Measurements from ENCODE around the gene DYNLRB2. TPM values are rescaled to one million over a fixed set of nuclear protein-coding genes. Genes with fewer than 3 reads are reported as not detected.

Gene DYNLRB2
- total RNA-seq, 1 experiment from 2014 or later = not detected

DNA sequence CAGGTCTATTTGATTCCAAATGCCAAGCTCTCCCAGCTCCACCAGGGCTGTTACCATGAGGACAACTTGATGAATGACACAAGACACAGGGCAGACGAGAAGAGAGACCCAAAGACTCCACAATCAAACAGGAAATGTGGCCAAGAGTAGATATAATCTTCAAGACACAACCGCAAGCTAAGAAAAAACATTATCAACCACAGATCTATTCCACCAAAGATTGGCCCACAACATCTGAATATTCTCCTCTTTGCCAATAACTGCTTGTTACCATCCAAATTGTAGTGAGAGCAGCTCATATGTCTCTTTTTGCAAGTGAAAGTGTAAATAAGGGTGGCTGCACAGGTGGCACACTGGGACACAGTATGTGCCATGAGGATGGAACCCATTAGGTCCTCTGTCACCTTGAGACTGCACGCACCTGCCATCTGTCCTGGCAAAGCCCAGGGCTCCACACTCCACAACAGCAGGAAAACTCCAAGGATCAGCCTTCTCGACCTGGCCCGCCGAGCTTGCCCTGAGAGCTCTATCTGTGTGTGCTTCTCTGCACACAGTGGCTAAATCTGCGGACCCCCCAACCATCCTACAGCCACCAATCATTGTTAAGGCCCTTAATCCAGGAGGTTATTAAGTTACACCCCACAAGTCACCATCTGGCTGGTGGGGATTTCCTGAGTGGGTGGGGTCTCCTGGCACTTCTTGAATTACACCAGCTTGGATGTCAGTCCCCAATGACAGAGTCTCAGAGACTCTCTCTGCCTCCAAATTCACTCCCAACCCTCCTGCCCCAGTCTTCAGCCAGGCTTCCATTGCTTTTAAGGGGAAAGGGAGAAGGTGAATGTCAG lies 50.5 kb downstream of the DYNLRB2 start:
- intact Hi-C loops (cut with micrococcal nuclease) = no loop called here
- Mint-ChIP-seq H3K4me3 (ENCODE audit: unreplicated experiment) (no peak overlapping the region), H3K27me3 (ENCODE audit: insufficient read depth, unreplicated experiment) (no peaks in the 10 kb centered on the region), H3K9me3 (ENCODE audit: unreplicated experiment) (peaks cover 6% of the 10 kb centered on the region), H3K27ac (ENCODE audit: low read depth, unreplicated experiment) (no peak overlapping the region), H3K4me1 (ENCODE audit: insufficient read depth, unreplicated experiment) (no peaks in the 10 kb centered on the region), H3K36me3 (ENCODE audit: insufficient read depth, unreplicated experiment) (no peaks in the 10 kb centered on the region)
- no TSS peak for BruUV-seq (replicated peaks)
- DNase-seq (ENCODE audit: unreplicated experiment) = no peak
- ChIA-PET CTCF (no interaction called here), POLR2A (no interaction called here)
- TF ChIP-seq, protein P1, sequence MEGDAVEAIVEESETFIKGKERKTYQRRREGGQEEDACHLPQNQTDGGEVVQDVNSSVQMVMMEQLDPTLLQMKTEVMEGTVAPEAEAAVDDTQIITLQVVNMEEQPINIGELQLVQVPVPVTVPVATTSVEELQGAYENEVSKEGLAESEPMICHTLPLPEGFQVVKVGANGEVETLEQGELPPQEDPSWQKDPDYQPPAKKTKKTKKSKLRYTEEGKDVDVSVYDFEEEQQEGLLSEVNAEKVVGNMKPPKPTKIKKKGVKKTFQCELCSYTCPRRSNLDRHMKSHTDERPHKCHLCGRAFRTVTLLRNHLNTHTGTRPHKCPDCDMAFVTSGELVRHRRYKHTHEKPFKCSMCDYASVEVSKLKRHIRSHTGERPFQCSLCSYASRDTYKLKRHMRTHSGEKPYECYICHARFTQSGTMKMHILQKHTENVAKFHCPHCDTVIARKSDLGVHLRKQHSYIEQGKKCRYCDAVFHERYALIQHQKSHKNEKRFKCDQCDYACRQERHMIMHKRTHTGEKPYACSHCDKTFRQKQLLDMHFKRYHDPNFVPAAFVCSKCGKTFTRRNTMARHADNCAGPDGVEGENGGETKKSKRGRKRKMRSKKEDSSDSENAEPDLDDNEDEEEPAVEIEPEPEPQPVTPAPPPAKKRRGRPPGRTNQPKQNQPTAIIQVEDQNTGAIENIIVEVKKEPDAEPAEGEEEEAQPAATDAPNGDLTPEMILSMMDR (IDR thresholded peaks at IDR 0.05; ENCODE audit: unreplicated experiment) = no peak

- POLR2A ChIA-PET = no interaction called here
- H3K36me3 Mint-ChIP-seq (ENCODE audit: insufficient read depth, unreplicated experiment) = no peaks in the 10 kb centered on the region
- intact Hi-C loops (cut with micrococcal nuclease) = no loop called here
- H3K27ac Mint-ChIP-seq (ENCODE audit: low read depth, unreplicated experiment) = no peak overlapping the region
- peak; percentile 4 for DNase-seq (ENCODE audit: unreplicated experiment)
- TF ChIP-seq, protein P1 (IDR thresholded peaks at IDR 0.05; ENCODE audit: unreplicated experiment) = no peak
- H3K4me1 Mint-ChIP-seq (ENCODE audit: insufficient read depth, unreplicated experiment) = no peaks in the 10 kb centered on the region
- no peaks in the 10 kb centered on the region for H3K27me3 Mint-ChIP-seq (ENCODE audit: insufficient read depth, unreplicated experiment)
- CTCF ChIA-PET = no interaction called here
- no peak overlapping the region for H3K4me3 Mint-ChIP-seq (ENCODE audit: unreplicated experiment)
- BruUV-seq (replicated peaks) = no TSS peak
- peaks cover 15% of the 10 kb centered on the region for H3K9me3 Mint-ChIP-seq (ENCODE audit: unreplicated experiment)
Observed at GRCh38 chr16:80592273-80592672, 51.5 kb downstream of the DYNLRB2 start.

- intact Hi-C loops (cut with micrococcal nuclease) = no loop called here
- no peaks in the 10 kb centered on the region for H3K36me3 Mint-ChIP-seq (ENCODE audit: insufficient read depth, unreplicated experiment)
- H3K27me3 Mint-ChIP-seq (ENCODE audit: insufficient read depth, unreplicated experiment) = no peaks in the 10 kb centered on the region
- TF ChIP-seq, protein P1 (IDR thresholded peaks at IDR 0.05; ENCODE audit: unreplicated experiment) = no peak
- peaks cover 15% of the 10 kb centered on the region for H3K9me3 Mint-ChIP-seq (ENCODE audit: unreplicated experiment)
- no TSS peak for BruUV-seq (replicated peaks)
- H3K4me3 Mint-ChIP-seq (ENCODE audit: unreplicated experiment) = no peak overlapping the region
- no peak overlapping the region for H3K27ac Mint-ChIP-seq (ENCODE audit: low read depth, unreplicated experiment)
- no peaks in the 10 kb centered on the region for H3K4me1 Mint-ChIP-seq (ENCODE audit: insufficient read depth, unreplicated experiment)
- POLR2A ChIA-PET = no interaction called here
- CTCF ChIA-PET = no interaction called here
- DNase-seq (ENCODE audit: unreplicated experiment) = no peak
Observed at GRCh38 chr16:80594756-80595155, 54.0 kb downstream of the DYNLRB2 start.

GRCh38 chr16:80596507-80597207 lies 55.9 kb downstream of the DYNLRB2 start:
- Mint-ChIP-seq H3K9me3 (ENCODE audit: unreplicated experiment) (peaks cover 15% of the 10 kb centered on the region), H3K27ac (ENCODE audit: low read depth, unreplicated experiment) (no peak overlapping the region), H3K4me1 (ENCODE audit: insufficient read depth, unreplicated experiment) (no peaks in the 10 kb centered on the region), H3K4me3 (ENCODE audit: unreplicated experiment) (no peak overlapping the region), H3K36me3 (ENCODE audit: insufficient read depth, unreplicated experiment) (no peaks in the 10 kb centered on the region), H3K27me3 (ENCODE audit: insufficient read depth, unreplicated experiment) (no peaks in the 10 kb centered on the region)
- TF ChIP-seq, protein P1 (IDR thresholded peaks at IDR 0.05; ENCODE audit: unreplicated experiment) = no peak
- DNase-seq (ENCODE audit: unreplicated experiment) = no peak
- intact Hi-C loops (cut with micrococcal nuclease) = no loop called here
- no TSS peak for BruUV-seq (replicated peaks)
- ChIA-PET POLR2A (no interaction called here), CTCF (no interaction called here)
